C1 segment of cervical spinal cord (tissue), 14 donors: ENCODE data around the gene ITPA.

Experiments
- DNase-seq, 14 donors: peaks; one replicate each; lab custom pipeline; 2025; lab: John Stamatoyannopoulos, UW

Gene ITPA

GRCh38 chr20:3209257-3209945, at the start of gene ITPA:
TSS of gene ITPA (plus strand) at chr20:3209498. CDS start at chr20:3209552, 54 bp downstream.
- DNase-seq: peak in 13 of 14 donors; percentile 19 to 70 (median 47)

GRCh38 chr20:3160418-3160817, 48.9 kb upstream of the ITPA start:
- no peak for DNase-seq

GRCh38 chr20:3161316-3162079, 47.8 kb upstream of the ITPA start:
- no peak for DNase-seq

- DNase-seq: peak in 3 of 14 donors; percentile 14 to 84 (median 16)
Observed at GRCh38 chr20:3162080-3162611, 47.2 kb upstream of the ITPA start.

- peak in 3 of 14 donors; percentile 34 to 99 (median 58) for DNase-seq
Observed at GRCh38 chr20:3163099-3164042, 45.9 kb upstream of the ITPA start.

GRCh38 chr20:3164043-3164762, 45.1 kb upstream of the ITPA start:
- no peak for DNase-seq

- DNase-seq: peak in 1 of 14 donors; percentile 69
Observed at GRCh38 chr20:3164763-3165410, 44.4 kb upstream of the ITPA start.

GRCh38 chr20:3165473-3166337, 43.6 kb upstream of the ITPA start:
- peak in 2 of 14 donors; percentile 15 to 73 for DNase-seq

- DNase-seq: no peak
Observed at GRCh38 chr20:3166338-3166912, 42.9 kb upstream of the ITPA start.

GRCh38 chr20:3166913-3167342, 42.4 kb upstream of the ITPA start:
- DNase-seq: no peak

GRCh38 chr20:3167738-3168078, 41.6 kb upstream of the ITPA start:
- DNase-seq: no peak

GRCh38 chr20:3168079-3168828, 41.0 kb upstream of the ITPA start:
- DNase-seq: no peak

GRCh38 chr20:3168829-3169590, 40.3 kb upstream of the ITPA start:
- no peak for DNase-seq

- DNase-seq: peak in 1 of 14 donors; percentile 29
Observed at GRCh38 chr20:3171391-3172125, 37.7 kb upstream of the ITPA start.

- peak in 1 of 14 donors; percentile 29 for DNase-seq
Observed at GRCh38 chr20:3172126-3172932, 37.0 kb upstream of the ITPA start.
